Fibroblast of skin of right biceps (primary cell): Measurements from ENCODE around the gene SLC6A7.
"Not testable (repeated sequence)": the region's sequence is repeated elsewhere in the genome, so short reads cannot be mapped to it uniquely, and the experiment has no call there.

Experiments
- DNase-seq: peaks from one replicate; pipeline ENCODE4 v3.0.0-alpha.2; 2013

Gene SLC6A7

DNA sequence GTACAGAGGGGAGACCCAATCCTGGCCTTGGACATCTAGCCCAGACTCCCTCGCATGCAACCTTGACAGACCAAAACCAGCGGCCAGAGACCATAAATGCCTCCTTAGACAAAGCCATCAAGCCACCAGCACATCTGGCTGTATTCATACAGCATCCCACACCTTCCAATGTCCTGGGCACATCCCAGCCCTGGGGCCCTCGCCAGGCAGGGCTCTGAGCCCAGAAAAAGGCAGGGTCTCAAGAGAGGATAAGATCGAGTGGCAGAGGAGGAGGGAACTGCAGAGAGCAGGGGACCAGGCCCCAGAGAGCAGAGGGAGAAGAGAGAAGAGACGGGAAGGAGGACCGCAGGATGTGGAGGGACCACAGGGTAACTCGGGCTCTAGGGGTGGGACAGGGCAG lies 54.3 kb downstream of the SLC6A7 start:
- DNase-seq = no peak

DNA sequence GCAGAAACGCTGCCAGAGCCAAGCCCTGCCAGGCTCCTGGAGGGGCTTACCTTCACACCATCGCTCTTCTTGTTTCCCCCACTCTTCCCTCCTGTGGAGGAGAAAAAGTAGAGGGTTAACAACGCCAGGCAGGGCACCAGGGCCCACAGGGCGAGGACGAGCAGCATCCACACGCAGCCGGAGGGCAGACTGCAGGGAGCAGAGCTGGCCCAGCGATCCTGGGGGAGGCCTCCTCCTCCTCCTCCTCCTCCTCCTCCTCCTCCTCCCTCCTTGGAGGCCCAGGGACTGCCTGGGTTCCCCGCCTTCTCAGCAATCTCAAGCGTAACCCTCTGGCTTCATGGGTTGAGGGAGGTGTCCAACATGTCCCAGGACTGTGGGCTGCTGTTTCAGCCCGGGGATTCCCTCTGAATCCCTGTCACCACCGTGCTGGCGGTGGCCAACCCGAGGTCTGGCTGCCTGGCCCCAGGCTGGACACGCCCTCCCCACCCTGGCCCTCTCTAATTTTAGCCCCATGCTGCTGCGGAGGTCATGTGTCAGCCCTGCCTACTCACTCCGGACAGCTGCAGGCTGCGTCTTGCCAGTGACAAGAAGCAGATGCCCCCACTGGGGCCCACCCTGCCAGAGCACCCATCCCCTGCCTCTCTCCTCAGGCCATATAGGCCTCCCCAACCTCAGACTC lies 55.4 kb downstream of the SLC6A7 start:
- DNase-seq = no peak

DNA sequence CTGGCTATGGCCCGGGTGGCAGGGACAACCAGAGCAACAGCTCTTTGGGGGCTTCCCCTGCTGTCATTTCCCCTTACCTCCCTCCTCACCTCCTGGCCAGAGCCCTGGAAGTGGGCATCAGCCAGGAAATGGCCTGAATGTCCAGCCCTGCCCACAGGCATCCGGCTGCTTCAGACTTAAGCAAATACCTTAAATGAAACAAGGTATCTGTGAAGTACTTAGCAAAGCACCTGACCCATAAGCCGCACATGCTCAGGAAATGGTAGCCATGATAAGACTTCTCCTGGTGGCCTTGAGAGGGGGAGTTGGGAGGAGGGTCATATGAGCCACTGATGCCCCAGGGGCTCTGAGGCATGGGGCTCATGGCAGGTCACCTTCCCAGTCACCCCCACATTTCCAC lies 55.9 kb downstream of the SLC6A7 start:
- DNase-seq = no peak

DNA sequence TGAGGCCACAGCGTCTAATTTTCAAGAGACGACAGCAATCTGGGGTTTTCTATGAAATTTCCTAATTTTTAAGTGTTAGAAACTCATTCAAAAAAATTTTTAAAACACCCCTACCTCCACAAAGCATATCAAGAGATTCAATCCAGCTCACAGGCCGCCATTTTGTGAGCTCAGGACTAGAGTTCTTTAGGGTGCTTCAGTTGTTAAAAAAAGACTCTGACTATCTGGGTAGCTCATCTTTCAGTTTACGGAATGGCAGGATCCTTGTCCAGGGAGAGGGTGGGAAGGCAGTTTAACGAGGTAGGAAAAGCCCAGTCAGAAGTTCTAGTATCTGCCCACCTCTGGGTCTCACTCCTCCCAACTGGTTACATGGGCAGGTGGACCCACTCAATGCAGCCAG lies 56.6 kb downstream of the SLC6A7 start:
- DNase-seq = no peak

DNA sequence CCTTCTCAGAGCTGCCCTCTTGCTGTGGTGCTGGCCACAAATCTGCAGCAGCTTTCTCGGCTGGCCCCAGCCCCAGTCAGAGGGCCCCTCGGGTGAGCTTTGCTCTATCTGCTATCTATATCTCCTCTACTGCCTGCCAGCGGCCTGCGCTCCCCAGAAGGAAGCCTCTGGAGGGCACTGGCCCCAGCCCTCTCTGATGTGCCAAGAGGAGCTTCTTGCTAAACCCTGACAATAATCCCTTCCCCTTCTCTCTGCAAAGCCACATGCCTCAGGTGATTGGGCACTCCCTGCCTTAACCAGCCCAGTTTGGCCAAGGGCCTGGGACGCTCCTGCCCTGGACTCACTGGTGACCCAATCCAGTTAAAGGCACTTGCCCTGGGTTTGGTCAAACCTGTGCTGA lies 57.0 kb downstream of the SLC6A7 start:
- DNase-seq = no peak

DNA sequence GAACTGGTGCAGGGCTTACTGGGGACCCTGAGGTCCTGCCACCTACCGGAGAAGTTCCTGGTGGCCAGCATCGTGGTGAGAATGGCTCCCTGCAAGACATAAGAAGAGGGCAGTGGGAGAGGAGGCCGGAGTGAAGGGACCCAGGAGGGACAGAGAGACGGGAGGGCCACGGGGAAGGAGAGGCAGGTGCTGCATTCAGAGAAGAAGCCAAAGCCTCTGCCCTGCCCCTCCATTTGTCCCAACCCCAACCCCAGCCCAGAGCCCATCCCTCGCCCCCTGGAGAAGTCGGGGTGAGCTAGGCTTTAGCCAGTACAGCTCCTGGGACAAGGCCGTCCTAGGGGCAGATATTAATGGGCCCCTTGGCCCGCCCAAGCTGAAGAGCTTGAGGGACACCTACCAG lies 57.9 kb downstream of the SLC6A7 start:
- DNase-seq = no peak

DNA sequence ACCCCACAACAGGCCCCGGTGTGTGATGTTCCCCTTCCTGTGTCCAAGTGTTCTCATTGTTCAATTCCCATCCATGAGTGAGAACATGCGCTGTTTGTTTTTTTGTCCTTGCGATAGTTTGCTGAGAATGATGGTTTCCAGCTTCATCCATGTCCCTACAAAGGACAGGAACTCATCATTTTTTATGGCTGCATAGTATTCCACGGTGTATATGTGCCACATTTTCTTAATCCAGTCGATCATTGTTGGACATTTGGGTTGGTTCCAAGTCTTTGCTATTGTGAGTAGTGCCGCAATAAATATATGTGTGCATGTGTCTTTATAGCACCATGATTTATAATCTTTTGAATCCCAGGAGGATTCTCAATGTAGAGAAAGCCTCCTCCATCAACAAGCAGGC lies 58.6 kb downstream of the SLC6A7 start:
- DNase-seq = not testable (repeated sequence)

DNA sequence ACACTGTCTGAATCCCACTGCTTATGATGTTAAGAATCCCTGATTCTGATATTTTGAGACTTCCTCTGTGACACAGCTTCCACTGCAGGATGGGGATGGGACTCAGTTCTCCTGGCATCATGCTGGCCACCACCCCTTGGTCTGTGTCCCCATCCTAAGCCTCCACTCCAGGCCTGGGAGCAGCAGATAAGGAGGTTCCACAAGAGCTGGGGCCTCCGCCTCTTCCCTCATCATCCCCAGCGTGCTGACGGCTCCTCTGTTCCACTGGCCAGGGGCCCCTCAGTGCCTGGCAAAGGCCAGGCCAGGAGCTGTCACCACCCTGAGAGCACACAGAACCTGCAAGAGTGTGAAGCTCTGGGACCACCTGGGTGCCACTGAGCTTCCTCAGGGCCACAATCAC lies 59.1 kb downstream of the SLC6A7 start:
- no peak for DNase-seq

DNA sequence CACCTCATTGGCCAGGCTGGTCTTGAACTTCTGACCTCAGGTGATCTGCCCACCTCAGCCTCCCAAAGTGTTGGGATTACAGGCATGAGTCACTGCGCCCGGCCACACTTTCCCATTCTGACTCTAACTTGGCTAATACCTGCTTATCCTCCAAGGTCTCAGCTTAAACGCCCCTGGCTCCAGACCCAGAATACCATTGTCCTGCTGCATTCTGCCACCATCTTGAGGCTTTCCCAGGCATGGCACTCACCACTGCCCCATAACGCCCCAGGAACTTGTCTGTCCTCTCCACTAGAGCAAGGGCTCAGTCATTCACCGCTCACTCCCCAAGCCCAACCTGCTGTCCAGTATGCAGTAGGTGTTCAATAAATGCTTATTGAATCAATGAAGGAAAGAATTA lies 59.9 kb downstream of the SLC6A7 start:
- no peak for DNase-seq

DNA sequence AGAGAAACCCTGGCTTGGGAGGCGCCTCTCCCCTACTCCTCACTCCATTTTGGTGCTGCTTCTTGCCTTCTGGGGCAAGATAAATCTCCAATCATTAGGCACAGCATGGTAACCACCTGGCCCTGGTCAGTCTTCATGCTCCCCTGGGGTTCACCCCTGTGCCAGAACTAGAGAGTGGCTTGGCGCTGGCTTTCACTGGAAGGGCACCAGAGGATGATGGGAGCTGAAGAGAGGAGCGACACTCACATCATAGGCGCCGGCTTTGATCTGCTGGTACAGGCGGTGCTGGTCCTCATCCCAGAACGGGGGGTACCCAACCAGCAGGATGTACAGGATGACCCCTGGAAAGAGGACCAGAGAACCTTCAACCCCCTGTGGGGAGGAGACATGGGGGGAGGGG lies 61.6 kb downstream of the SLC6A7 start:
- DNase-seq = no peak

DNA sequence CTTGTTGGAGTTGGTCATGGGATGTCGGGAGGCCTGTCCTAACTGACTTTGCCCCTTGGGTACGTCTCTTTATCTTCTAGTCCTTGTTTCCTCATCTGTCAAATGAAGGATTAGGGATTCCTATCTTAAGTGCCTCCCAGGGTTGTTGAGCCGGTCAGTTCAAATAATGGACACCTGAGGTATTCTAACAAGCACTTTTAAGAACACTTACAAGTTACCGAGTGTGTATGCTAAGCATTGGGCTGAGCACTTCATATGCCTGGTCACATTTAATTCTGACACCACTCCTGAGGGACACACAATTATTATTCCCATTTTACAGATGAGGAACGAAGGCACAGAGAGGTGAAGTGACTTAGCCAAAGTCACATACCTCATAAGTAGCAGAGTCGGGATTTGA lies 62.6 kb downstream of the SLC6A7 start:
- no peak for DNase-seq

DNA sequence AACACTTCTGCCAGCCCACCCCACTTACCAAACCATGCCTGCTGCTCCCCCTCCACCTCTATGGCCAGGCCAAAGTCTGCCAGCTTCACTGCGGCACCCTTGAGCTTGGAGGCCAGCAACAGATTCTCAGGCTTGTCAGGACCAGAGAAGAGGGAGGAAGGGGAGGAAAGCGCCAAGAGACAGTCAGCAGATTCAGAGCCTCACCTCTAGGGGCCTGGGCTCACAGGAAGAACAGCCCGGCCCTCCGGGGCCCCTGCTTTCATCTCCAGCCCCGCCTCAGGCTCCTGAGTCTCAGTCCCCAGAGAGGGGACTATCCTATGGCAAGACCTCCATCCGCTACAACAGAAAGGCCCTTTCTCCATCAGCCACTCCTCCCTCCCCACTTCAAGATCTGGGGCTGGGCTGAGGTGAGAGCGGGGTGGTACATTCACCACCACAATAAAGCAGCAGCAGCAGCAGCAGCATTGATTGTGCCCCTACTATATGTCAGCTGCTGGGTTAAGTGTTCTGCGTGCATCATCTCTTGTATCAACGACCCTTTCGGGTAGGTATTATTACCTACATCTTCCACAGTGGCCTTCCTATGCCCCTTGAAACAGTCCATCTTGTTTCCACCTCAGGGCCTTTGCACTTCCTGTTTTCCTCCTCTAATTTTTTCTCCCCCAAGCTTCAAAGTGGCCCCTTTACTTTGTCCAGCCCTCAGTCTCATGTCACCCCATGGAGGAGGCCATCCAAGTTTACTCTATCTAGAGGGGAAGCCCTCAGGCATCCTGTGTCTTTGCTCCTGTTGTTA lies 63.8 kb downstream of the SLC6A7 start:
- no peak for DNase-seq

DNA sequence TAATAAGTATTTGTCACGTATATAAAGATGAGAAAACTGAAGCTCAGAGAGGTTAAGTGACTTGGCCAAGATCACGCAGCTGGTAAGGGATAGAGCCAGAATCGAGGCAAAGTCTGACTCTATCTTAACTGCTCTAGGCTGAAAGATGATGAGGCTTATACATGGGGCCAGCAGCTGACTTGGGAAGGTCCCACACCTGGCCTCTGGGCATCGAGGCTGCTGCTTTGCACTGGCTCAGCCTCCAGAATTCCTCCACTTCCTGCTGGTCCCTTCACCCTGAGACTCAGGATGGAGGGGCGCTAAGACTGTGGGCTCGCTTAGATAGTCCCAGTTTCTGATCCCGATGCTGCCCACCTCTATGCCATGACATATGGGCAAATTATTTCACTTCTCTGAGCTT lies 64.5 kb downstream of the SLC6A7 start:
- DNase-seq = no peak

DNA sequence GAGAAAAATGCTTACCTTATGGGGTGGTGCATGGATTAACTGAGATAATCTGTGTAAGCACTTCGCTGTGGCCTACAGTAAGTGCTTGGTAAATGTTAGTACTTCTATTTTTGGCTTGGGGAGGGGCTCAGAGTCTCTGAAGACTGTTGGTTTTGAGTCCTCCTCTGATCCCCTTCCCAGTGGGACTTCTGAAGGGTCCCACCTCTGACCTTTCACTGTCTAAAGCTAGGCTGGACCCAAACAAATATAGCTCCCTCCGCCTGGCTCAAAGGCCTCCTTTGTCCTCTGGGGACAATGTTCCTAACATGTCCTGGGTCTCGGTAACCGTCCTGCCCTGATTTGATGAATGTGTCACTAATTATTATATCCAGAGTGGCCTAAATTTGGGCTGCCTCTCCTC lies 64.9 kb downstream of the SLC6A7 start:
- DNase-seq = no peak

DNA sequence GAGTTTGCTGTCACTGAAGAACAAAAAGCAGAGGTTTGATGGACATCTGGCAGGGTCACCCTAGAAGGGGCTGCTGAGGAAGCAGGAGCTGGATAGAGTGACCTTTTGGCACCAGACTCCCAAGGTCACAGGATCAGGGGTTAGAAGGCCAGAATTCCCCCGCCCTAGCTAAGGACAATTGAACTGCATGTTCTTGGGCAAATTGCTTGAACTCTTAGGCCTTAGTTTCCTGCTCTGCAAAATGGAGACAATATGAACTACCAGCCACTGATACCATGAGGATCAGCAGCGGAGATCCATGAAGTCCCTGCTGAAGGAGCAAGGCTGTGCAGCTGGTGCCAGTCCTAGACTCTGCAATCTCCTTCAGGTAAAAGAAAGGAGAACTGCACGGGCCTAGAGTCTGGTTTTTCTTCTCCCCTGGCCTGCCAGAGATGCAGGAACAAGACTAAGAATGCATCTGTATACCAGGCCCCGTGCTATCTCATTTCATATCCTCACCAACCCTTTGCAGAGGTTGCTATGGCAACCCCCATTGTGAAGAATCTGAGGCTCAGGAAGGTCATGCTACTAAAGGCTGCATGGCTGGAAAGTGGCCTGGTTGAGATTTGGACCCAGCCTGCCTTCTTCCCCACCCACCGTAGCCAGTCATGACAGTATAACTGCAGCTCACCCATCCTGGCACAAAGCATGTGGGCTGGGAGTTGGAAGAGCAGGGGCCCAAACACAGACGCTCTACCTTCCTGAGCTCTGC lies 66.0 kb downstream of the SLC6A7 start:
- DNase-seq = peak; percentile 26

DNA sequence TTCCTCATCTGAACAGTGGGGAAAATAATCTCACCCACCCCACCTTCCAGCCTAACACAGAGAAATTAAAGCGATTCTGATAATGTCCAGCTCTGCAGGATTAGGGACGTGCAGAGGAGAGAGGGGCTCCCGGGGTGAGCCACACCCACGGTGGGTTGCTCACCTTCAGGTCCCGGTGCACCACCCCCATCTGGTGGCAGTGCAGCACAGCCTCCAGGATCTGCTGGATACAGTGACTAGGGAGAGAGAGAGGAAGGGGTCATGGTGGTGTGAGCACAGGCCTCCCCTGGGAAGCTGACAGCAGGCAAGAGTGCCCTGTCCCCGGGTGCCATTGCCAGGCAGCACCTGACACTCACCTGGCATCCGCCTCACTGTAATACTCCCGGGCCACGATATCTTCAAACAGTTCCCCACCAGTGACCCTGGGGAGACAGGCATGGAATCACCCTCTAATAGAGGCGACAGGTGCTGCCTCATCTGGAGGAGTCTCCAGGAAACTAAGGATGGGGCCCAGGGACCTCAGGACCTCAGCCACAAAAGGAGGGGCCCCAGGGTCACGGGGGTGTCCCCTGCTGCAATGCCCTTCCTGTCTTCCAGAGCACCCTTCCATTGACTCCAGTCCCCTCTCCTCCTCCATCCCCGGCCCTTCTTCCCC lies 66.7 kb downstream of the SLC6A7 start:
- DNase-seq = no peak

DNA sequence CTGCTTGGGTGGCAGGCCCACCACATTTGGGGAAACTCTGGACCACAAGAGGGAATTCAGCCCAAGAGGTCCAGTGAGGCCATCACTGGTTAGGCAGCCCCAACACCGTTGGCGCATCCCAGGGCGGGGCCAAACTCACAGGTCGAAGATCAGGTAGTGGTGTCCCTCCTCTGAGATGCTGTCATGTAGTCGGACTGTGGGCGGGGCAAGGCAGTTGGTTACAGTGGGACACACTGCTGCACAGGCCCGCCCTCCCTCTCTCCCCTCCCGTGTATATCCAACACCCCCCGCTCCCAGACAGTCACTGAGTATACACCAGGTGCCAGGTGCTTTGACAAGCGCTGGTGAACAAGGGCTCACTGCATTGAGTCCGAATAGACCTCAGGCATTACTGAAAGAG lies 67.6 kb downstream of the SLC6A7 start:
- DNase-seq = no peak

DNA sequence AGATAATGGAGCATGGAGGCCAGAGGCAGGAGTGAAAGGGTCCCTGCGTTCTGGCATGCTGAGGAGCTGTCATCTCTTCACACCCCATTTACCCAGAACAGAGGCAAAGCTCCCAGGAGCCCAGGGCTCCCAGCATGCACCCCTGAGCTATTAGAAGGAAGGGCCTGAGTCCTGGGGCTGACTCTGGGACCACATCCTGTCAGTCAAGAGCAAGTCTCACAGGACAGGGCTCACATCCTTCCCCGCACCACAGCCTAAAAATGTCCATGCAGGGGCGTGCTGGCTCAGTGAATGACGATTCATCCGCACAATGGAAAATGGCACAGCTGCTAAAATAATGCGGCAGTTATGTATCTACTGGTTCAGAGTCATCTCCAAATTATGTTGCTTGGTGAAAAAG lies 68.3 kb downstream of the SLC6A7 start:
- DNase-seq = peak; percentile 57
